Astrocyte of the spinal cord (primary cell): Measurements from ENCODE around the gene CAPZA2.
A peak's percentile ranks its signal among the peaks of the same experiment; 100 is the strongest.

ENCODE experiments used
- DNase-seq: peaks from one replicate; pipeline ENCODE4 v3.0.0; 2011; ENCODE audit warnings: low read depth, low spot score
- H3K4me3 ChIP-seq: 2 replicates; pipeline ENCODE4 v1.5.1; 2011; ENCODE audit warnings: low read depth, mild to moderate bottlenecking, low read length, moderate library complexity
- in situ Hi-C: cut with HindIII; loops from 2 replicates; pipeline ENCODE4 v1.10.0; 2017; ENCODE audit warnings: low sequenced_read_pairs
- TF ChIP-seq, protein P1 (sequence below): IDR thresholded peaks from 2 replicates; pipeline ENCODE4 v1.5.1; 2012; ENCODE audit warnings: low read depth, mild to moderate bottlenecking, low read length, inconsistent platforms

The CAPZA2 gene

GRCh38 chr7:116951366-116952292 lies 89.2 kb downstream of the CAPZA2 start:
- peak overlapping the region; percentile 5 for H3K4me3 ChIP-seq
- in situ Hi-C loops = no loop called here
- TF ChIP-seq, protein P1, sequence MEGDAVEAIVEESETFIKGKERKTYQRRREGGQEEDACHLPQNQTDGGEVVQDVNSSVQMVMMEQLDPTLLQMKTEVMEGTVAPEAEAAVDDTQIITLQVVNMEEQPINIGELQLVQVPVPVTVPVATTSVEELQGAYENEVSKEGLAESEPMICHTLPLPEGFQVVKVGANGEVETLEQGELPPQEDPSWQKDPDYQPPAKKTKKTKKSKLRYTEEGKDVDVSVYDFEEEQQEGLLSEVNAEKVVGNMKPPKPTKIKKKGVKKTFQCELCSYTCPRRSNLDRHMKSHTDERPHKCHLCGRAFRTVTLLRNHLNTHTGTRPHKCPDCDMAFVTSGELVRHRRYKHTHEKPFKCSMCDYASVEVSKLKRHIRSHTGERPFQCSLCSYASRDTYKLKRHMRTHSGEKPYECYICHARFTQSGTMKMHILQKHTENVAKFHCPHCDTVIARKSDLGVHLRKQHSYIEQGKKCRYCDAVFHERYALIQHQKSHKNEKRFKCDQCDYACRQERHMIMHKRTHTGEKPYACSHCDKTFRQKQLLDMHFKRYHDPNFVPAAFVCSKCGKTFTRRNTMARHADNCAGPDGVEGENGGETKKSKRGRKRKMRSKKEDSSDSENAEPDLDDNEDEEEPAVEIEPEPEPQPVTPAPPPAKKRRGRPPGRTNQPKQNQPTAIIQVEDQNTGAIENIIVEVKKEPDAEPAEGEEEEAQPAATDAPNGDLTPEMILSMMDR = no peak
- no peak for DNase-seq

- peak overlapping the region; percentile 69 for H3K4me3 ChIP-seq
- in situ Hi-C loops = no loop called here
- peak; percentile 50 for DNase-seq
- TF ChIP-seq, protein P1 = no peak
These were observed 90.4 kb downstream of the CAPZA2 start for GRCh38 chr7:116952635-116953371.

GRCh38 chr7:116953372-116953905 lies 91.1 kb downstream of the CAPZA2 start, which contains the start of gene ST7:
TSS of gene ST7 (plus strand) at chr7:116953501. CDS start at chr7:116953541, 40 bp downstream.
- in situ Hi-C loops = no loop called here
- peak within 1 kb of the TSS; percentile 69 for H3K4me3 ChIP-seq
- DNase-seq = peak; percentile 73
- TF ChIP-seq, protein P1 = no peak

DNA sequence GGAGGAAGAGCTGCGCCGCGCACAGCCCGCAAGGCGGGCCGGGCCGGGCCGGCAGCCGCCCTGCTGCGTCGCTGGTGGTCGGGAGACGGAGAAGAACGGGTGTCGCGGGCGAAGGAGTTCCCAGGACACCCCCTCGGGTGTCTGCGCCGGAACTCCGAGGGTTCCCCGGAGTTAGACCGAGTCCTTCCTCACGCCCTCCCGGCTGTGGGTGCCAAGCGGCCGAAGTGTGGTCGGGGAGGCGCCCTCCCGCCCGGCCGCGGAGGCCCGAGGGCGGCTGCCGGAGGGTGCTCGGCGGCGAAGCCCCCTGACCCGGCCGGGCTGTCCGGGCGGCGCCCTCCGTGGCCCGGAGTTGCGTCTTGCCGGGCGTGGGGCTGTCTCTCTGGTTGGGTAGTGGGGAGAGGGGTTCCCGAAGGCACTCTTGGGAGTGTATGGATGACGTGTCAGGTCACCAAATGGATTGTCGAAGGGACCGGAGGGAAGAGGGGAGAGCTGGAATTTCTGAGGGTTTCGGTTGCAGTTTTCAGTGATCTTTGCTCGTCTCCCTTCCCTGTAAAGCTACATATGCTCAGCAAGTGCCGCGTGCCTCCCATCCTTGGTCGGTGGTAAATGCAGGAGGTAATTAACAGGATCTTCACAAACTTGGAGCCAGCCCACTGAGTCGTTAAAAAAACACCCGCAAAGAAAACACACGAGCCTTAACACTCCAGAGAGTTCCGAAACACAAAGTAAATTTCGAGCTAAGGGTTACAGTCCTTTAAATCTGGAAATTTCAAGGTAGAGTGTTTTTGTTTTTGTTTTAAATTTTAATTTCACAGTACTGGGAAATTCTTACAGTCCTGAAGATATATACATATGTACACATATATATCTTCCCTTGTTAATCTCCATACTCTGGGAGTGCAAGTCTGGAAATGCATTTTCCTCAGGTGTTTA lies 91.8 kb downstream of the CAPZA2 start:
- peak; percentile 85 for DNase-seq
- TF ChIP-seq, protein P1 = no peak
- in situ Hi-C loops = no loop called here
- H3K4me3 ChIP-seq = peak overlapping the region; percentile 69

DNA sequence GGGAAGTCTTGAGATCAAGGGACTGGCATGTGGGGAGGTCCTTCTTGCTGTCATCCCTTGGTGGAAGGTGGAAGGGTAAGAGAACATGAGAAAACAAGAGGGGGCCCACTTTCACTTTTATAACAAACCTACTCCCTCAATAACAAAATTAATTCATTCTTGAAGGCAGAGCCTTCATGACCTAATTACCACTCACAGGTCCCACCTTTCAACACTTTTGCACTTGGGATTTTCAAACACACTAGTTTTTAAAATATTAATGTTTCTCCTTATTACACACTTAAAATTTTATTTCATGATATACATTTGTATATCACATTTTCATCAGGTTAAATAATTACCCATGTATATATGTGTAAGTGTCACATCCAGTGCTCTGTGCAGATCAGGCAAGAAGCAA lies 93.0 kb downstream of the CAPZA2 start:
- no peak for DNase-seq
- no peak overlapping the region for H3K4me3 ChIP-seq
- in situ Hi-C loops = no loop called here
- TF ChIP-seq, protein P1 = no peak
